ENCODE measurements around the gene CUBN. TPM values are rescaled to one million over a fixed set of nuclear protein-coding genes. Genes with fewer than 3 reads are reported as not detected.

CUBN gene
- polyA plus RNA-seq, 1 experiment: 0.76 TPM

- ChIA-PET POLR2A (no interaction called here), CTCF (interaction anchor here (0.6 to 1.9 kb wide), 21 partner anchors 8 to 406 kb away, joined by 3 to 16 read pairs (median 4); partner anchors contain the start of genes TRDMT1 and VIM)
- no peak for DNase-seq (ENCODE audit: low read depth, low spot score)
- no peak for TF ChIP-seq CTCF (IDR thresholded peaks at IDR 0.05; ENCODE audit: low read depth, low read length)
- no peaks in the 10 kb centered on the region for H3K9me3 ChIP-seq (ENCODE audit: control insufficient read depth, insufficient read depth, low read length)
- H3K27ac ChIP-seq (ENCODE audit: low read depth, low read length): no peak overlapping the region
- no peak overlapping the region for H3K4me3 ChIP-seq (ENCODE audit: low read depth, low read length)
- no peaks in the 10 kb centered on the region for H3K27me3 ChIP-seq (ENCODE audit: control insufficient read depth, insufficient read depth, low read length)
These were observed 277.0 kb downstream of the CUBN start for GRCh38 chr10:16852624-16853023.

- Histone ChIP-seq H3K27ac (ENCODE audit: low read depth, low read length) (no peak overlapping the region), H3K9me3 (ENCODE audit: control insufficient read depth, insufficient read depth, low read length) (no peaks in the 10 kb centered on the region), H3K27me3 (ENCODE audit: control insufficient read depth, insufficient read depth, low read length) (no peaks in the 10 kb centered on the region), H3K4me3 (ENCODE audit: low read depth, low read length) (no peak overlapping the region)
- CTCF ChIA-PET: interaction anchor here (0.6 to 1.1 kb wide), 4 partner anchors 96 to 408 kb away, joined by 3 to 4 read pairs (median 4); no protein-coding TSS in a partner anchor
- no peak for TF ChIP-seq CTCF (IDR thresholded peaks at IDR 0.05; ENCODE audit: low read depth, low read length)
- POLR2A ChIA-PET: interaction anchor here (1.9 kb wide), 1 partner anchor 381 kb away, joined by 5 read pairs; no protein-coding TSS in a partner anchor
- DNase-seq (ENCODE audit: low read depth, low spot score): no peak
These were observed 281.0 kb downstream of the CUBN start for GRCh38 chr10:16848562-16849154.

GRCh38 chr10:16847644-16848043 is 282.0 kb downstream of the CUBN start:
- DNase-seq (ENCODE audit: low read depth, low spot score): no peak
- no peaks in the 10 kb centered on the region for H3K27me3 ChIP-seq (ENCODE audit: control insufficient read depth, insufficient read depth, low read length)
- H3K9me3 ChIP-seq (ENCODE audit: control insufficient read depth, insufficient read depth, low read length): no peaks in the 10 kb centered on the region
- TF ChIP-seq CTCF (IDR thresholded peaks at IDR 0.05; ENCODE audit: low read depth, low read length): no peak
- no peak overlapping the region for H3K4me3 ChIP-seq (ENCODE audit: low read depth, low read length)
- no peak overlapping the region for H3K27ac ChIP-seq (ENCODE audit: low read depth, low read length)
- CTCF ChIA-PET: interaction anchor here (1.1 to 1.3 kb wide), 2 partner anchors 97 to 409 kb away, joined by 3 to 4 read pairs; no protein-coding TSS in a partner anchor
- POLR2A ChIA-PET: interaction anchor here (1.1 to 1.9 kb wide), 2 partner anchors 382 kb away, joined by 3 to 5 read pairs; no protein-coding TSS in a partner anchor

GRCh38 chr10:16845248-16845647 is 284.4 kb downstream of the CUBN start:
- H3K9me3 ChIP-seq (ENCODE audit: control insufficient read depth, insufficient read depth, low read length): no peaks in the 10 kb centered on the region
- no peak overlapping the region for H3K4me3 ChIP-seq (ENCODE audit: low read depth, low read length)
- H3K27me3 ChIP-seq (ENCODE audit: control insufficient read depth, insufficient read depth, low read length): no peaks in the 10 kb centered on the region
- ChIA-PET CTCF (interaction anchor here (1.1 to 1.9 kb wide), 3 partner anchors 355 to 414 kb away, joined by 3 to 17 read pairs (median 5); no protein-coding TSS in a partner anchor), POLR2A (no interaction called here)
- H3K27ac ChIP-seq (ENCODE audit: low read depth, low read length): no peak overlapping the region
- no peak for TF ChIP-seq CTCF (IDR thresholded peaks at IDR 0.05; ENCODE audit: low read depth, low read length)
- no peak for DNase-seq (ENCODE audit: low read depth, low spot score)

- Histone ChIP-seq H3K27ac (ENCODE audit: low read depth, low read length) (no peak overlapping the region), H3K9me3 (ENCODE audit: control insufficient read depth, insufficient read depth, low read length) (no peaks in the 10 kb centered on the region), H3K4me3 (ENCODE audit: low read depth, low read length) (no peak overlapping the region), H3K27me3 (ENCODE audit: control insufficient read depth, insufficient read depth, low read length) (no peaks in the 10 kb centered on the region)
- peak; percentile 52 for DNase-seq (ENCODE audit: low read depth, low spot score)
- POLR2A ChIA-PET: no interaction called here
- CTCF ChIA-PET: interaction anchor here (0.5 to 2.3 kb wide), 17 partner anchors 9 to 590 kb away, joined by 3 to 32 read pairs (median 4); no protein-coding TSS in a partner anchor
- peak; percentile 53 for TF ChIP-seq CTCF (IDR thresholded peaks at IDR 0.05; ENCODE audit: low read depth, low read length)
These were observed 286.2 kb downstream of the CUBN start for GRCh38 chr10:16843252-16843870.
